ENCODE data around the gene IGSF8.

DNA sequence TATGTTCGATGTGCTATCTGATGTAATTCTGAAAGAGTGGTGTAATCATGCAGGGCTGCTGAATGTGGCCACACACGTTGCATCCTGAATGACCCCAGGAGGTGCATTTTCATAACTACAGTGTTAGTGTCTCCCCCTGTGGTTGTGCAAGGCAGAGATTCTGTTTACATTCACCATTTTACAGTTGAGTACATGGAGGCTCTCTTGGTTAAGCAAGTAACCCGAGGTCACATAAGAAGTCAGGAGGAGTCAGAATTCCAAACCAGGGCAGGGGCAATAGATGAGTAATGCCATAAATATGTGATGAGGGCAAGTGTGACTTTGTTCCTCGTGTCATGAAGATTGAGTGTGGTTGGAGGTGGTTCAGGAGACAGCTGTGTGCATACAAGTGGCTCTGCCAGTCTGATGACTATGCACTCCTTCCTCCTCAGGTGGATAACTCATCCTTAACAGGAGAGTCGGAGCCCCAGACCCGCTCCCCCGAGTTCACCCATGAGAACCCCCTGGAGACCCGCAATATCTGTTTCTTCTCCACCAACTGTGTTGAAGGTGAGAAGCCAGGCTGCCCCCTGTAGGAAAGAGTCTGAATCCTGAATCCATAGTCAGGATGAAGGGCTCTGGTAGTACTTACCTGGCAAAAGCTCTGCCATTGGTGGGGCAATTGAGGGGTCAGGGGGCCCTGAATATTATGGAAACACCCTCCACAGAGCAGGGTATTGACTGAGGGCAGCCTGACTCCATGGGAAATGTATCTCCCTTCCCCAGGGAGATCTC lies 26.5 kb upstream of the IGSF8 start:
- TF ChIP-seq, protein P1, sequence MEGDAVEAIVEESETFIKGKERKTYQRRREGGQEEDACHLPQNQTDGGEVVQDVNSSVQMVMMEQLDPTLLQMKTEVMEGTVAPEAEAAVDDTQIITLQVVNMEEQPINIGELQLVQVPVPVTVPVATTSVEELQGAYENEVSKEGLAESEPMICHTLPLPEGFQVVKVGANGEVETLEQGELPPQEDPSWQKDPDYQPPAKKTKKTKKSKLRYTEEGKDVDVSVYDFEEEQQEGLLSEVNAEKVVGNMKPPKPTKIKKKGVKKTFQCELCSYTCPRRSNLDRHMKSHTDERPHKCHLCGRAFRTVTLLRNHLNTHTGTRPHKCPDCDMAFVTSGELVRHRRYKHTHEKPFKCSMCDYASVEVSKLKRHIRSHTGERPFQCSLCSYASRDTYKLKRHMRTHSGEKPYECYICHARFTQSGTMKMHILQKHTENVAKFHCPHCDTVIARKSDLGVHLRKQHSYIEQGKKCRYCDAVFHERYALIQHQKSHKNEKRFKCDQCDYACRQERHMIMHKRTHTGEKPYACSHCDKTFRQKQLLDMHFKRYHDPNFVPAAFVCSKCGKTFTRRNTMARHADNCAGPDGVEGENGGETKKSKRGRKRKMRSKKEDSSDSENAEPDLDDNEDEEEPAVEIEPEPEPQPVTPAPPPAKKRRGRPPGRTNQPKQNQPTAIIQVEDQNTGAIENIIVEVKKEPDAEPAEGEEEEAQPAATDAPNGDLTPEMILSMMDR (IDR thresholded peaks at IDR 0.05): no peak
- no peak for TF ChIP-seq POLR2A (IDR thresholded peaks at IDR 0.05)
